ENCODE results near the gene CLN5. TPM values are rescaled to one million over a fixed set of nuclear protein-coding genes. Genes with fewer than 3 reads are reported as not detected.

The CLN5 gene
- total RNA-seq, 1 experiment from 2014 or later = 21.0 TPM

Other genes with a start within 250 kb of the CLN5 start
- 16.2 and 18.5 TPM in 2 replicates for gene KCTD12, start 105.7 kb upstream of the CLN5 start, total RNA-seq (2014; rRNA removed; shearing (Covaris generic))
- gene ACOD1, start 43.6 kb upstream of the CLN5 start, total RNA-seq (2014; rRNA removed; shearing (Covaris generic)) = not detected in 2 replicates
- 48.4 and 53.0 TPM in 2 replicates for gene FBXL3, start 35.1 kb downstream of the CLN5 start, total RNA-seq (2014; rRNA removed; shearing (Covaris generic))